SH-SY5Y (cell line): ENCODE results near the gene EDEM1.

Source experiments
- GATA2 ChIP-seq: IDR thresholded peaks from 2 replicates; pipeline ENCODE4 v1.6.1; 2011; ENCODE audit warnings: mild to moderate bottlenecking, low read depth, low read length
- GATA3 ChIP-seq: IDR thresholded peaks from 2 replicates; pipeline ENCODE4 v1.6.1; 2011; ENCODE audit warnings: low read depth, mild to moderate bottlenecking, low read length, moderate library complexity

EDEM1 gene

DNA sequence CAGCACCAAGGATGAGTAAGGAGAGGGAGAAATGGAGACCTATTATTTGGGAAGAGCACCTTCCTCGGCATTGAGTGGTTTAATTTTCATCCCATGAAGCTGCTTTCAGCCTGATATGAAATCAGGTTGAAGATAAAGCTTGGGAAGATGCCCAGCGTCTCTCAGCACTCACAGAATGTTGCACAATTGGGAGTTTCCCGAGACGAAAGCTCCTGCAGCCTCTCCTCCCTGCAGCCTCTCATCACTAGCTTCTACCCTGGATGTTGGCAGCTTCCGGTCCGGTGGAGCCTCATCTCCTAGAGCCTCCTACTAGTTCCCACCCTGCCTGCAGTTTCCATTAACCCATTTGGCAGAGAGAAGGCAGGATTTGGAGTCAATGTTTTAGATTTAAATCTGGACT lies 40.3 kb downstream of the EDEM1 start:
- TF ChIP-seq GATA3 (no peak), GATA2 (no peak)

DNA sequence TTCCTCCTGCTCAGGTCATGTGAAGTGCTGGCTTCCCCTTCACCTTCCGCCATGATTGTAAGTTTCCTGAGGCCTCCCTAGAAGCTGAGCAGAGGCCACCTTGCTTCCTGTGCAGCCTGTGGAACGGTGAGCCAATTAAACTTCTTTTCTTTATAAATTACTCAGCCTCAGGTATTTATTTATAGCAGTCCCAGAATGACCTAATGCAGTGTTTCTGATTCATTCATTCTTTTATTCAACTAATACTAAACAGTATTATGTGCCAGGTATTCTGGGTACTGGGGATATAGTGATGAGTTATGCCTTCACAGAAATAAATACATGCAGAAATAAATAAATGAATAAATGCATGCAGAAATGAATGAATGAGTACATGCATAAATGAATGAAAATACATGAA lies 41.9 kb downstream of the EDEM1 start:
- TF ChIP-seq GATA2, result no peak

DNA sequence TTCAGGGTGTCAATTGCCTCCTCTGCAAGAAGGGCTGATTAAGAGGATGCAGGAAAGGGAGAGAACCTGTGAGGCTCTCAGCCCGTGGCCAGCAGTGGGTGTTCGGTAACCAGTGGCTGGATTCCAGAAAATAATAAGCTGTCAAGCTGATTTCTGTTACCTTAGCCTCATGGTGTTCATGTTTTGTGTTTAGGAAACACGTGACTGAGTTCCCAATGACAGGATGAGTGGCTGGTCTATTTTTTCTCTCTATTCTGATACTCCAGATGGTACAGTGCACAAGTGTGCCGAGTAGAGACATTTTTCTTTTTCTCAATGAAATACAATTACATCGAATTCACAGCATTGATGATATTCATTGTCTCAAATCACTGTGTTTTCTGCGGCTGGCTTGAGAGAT lies 43.6 kb downstream of the EDEM1 start:
- no peak for TF ChIP-seq GATA3
- no peak for TF ChIP-seq GATA2

DNA sequence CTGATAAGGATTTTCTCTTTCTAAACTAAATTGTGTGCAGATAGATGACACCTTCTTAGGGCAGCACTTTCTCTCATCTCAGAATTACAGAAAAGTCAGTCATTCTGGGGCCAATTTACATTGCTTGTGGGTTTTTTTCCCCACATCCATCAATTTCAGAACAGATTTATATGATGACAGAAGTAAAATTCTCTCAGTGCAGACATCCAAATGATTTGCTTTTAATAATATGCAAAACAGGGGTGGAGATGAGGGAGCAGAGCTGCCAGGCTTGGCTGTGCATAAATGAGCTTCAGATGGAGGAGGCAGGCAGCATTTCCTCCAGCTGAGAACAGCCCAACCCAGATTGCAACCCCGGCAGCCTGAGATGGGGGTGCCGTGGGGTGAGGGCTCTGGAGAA lies 44.0 kb downstream of the EDEM1 start:
- TF ChIP-seq GATA3 (no peak), GATA2 (no peak)

DNA sequence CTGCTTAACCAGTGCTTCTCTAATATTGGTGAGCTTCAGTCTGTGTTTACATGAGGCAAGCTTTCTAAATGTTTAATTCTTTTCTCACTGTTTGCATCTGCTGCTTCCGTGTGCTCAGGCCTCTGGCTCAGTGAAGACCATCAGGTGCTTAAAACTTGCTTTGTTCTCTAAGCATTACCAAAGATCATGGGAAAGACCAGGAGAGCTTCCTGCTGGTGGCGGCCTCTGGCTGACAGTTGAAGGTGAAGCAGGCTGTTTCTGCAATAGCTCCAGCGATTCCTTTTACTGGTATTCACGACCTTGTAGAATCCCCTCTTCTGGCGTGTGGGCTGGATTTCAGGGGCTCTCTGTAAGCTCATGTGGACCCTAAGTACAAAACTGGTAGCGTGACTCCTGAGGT lies 45.1 kb downstream of the EDEM1 start:
- TF ChIP-seq GATA2 (no peak), GATA3 (no peak)

DNA sequence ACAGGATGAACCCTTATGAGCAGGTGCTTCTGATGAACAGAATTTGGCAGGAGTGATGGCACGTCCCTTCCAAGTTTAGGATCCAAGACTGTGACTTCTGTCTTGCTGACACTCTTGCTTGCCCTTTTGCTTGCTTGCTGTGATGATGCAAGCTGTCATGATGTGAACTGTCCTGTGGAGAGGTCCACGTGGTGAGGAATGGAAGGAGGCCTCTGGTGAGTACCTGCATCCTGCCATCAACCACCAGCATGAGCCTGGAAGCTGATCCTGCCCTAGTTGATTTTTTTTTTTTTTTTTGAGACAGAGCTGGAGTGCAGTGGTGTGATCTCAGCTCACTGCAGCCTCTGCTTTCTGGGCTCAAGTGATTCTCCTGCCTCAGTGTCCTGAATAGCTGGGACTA lies 45.5 kb downstream of the EDEM1 start:
- TF ChIP-seq GATA3 (no peak), GATA2 (no peak)

DNA sequence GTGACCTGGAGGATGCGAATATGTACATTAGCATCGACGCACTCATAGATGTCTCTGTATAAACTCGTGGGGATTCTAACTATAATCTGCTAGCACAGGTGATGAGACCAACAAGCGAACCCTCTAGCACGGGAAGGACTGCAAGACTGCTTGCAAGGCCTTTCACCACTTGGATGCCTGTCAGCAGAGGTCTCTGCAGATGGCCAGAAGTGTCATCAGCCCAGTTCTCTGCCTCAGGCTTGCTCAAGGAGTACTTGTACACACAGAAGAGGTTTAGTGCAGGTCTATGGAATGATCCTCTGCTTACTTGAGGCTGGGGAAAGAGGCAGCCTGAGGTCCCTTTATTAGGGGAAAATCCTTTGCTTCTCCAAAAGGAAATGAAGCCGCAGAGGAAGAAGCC lies 48.1 kb downstream of the EDEM1 start:
- TF ChIP-seq GATA3 (no peak), GATA2 (no peak)

DNA sequence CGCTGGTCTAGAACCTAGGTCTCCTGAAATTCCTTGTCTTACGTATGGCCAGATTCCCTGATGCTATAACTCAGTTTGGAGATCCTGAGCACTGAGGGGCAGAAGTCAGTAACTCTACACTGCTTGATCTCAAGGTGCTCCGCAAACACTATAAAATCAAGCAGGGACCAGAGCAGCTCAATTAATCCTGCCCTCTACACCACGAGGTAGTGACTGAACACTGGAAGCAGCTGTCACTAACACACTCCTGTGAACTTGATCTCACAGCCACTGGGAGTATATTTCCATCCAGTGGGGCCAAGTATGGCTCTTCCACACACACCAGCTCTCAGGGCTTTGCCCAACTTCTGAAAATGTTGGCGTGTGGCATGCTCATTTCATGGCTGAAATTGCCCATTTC lies 51.0 kb downstream of the EDEM1 start:
- TF ChIP-seq GATA2 (no peak), GATA3 (no peak)

DNA sequence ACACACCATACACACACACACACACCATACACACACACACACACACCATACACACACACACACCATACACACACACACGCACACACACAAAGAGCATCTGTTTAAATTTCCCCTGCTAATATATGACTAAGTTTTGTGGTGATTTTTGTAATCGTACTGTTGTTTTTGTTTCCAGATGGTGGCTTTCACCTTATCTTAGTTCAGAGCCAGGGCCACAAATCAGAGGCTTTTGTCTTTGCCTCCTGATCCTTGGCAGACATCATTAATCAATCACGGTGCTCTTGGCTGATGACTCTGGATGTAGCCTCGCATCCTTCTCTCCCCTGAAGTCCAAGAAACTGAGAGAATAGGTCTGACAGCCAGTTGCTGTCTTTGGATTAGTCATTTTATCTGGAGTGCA lies 52.1 kb downstream of the EDEM1 start:
- TF ChIP-seq GATA3 (no peak), GATA2 (no peak)

DNA sequence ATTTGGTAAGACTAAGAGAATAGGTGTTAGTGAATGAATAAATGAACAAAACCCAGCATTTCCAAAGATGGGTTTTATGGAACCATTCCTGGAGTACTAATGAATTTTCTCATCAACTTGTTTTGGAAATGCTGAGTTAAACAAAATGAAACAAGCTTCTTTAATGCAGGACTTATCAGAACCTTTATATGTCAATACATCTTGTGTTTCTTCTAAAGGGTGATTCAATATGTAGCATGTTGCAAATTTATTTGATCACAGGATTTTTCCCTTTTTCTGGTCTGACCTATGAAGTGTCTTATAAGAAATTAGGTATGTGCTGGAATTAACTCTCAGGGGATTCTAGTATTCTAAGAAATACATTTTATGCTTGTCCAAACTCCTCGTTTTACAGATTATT lies 53.2 kb downstream of the EDEM1 start:
- TF ChIP-seq GATA3 (no peak), GATA2 (no peak)

DNA sequence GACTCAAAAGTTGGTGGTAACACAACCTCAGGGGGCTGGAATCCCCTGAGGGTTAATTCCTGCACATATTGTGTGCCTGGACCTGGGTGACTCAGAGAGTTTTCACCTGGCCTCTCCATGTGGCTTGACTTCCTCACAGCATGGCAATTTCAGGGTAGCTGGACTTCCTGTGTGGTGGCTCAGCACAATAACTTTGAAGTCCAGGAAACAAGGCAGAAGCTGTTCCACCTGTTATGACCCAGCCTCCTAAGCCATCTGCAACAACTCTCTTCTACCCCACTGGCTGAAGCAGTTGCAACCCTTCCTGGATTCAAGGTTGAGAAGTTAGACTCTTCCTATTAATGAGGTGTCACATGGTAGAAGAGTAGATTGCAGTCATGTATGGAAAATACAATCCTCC lies 58.4 kb downstream of the EDEM1 start:
- no peak for TF ChIP-seq GATA2

DNA sequence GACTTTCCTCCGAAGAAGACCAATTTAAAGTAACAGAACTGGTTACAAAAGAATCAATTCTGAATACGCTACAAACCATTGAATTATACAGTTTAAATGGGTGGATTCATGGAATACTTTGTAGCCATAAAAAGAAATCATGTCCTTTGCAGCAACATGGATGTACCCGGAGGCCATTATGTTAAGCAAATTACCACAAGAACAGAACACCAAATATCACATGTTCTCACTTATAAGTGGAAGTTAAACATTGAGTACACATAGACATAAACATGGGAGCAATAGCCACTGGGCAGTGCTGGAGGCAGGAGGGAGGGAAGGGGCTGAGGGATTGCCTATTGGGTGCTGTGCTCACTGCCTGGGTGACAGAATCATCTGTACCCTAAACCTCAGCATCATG lies 61.3 kb downstream of the EDEM1 start:
- TF ChIP-seq GATA2, result no peak
- no peak for TF ChIP-seq GATA3

DNA sequence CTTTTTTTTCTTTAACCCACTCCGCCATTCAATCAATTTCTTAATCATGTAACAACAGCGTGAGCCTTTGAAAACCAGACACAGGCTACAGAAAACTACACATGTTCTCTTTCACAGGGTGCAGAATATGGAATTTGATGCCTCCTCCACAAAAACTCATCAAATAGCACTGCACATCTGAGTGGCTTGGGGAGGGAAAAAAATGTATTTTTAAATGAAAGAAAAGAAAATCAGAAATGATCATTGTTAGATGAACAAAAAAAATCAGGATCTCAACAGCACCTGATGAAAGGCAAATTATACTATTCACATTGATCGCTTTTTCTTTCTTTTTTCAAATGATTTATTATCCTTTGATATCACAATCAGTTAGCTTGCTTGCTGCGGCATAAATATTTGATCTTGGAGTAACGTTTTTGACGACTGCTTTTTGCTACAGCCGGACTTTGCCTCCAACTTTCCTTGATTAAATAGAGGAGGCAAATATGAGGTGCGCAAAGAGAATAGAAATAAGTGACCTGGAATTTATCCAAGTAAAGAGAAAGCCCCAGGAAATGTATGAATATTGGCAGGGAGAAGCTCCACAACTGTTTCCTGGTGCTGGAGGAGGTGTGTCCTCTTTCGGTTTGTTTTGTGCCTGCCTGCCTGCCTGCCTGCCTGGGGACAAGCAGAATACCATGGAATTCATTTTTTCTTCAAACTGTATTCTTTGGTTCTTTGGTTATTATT lies 63.1 kb downstream of the EDEM1 start:
- no peak for TF ChIP-seq GATA3
- TF ChIP-seq GATA2, result no peak

DNA sequence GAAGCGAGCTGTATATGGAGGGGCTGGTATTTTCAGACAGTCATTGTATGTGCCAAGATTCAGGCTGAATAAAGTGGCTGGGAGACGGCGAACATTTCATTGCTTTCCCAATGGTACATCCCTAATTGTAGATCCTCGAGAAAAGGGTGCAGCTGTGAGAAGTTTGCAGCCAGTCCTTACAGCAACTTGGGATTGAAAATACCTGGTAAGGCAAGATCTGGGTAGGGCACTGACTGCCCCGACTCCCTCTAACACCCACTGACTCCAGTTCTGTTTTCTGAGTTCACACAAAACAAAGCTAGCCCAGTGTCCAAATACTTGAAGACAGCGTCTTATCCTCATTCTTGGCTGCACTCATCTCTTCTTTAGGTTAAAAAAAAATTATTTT lies 63.7 kb downstream of the EDEM1 start:
- no peak for TF ChIP-seq GATA3

DNA sequence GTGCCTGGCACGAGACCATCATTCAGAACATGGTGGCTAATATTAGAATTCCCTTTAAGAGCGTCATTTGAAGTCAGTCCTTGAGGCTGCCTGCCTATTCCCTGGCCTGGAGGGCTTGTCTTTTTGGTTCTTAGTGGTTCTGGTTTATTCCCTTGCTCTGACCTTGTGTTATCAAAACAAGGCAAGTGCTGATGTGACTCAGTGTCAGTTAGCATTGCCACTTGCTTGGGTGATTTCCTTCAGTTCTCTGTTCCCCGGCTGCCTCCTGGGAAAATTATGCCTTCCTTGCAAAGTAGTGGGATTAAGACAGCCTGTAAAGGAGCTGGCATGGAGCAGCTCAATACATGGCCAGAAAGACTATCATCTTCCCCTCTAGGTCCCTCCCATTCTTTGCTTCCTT lies 64.6 kb downstream of the EDEM1 start:
- no peak for TF ChIP-seq GATA2
- TF ChIP-seq GATA3, result no peak
